WTC11 (cell line): ENCODE data around the gene ITPR2.

Source experiments
- CBFB ChIP-seq: sonication (generic); formaldehyde crosslinking; IDR thresholded peaks from 2 replicates; pipeline ENCODE4 v1.8.1; 2022; ENCODE audit warnings: mild to moderate bottlenecking, low read depth, missing genetic modification reagents
- ESRRA ChIP-seq: sonication (generic); formaldehyde crosslinking; IDR thresholded peaks from 2 replicates; pipeline ENCODE4 v1.8.1; 2022; ENCODE audit warnings: mild to moderate bottlenecking, missing genetic modification reagents, borderline replicate concordance
- ETV6 ChIP-seq: sonication (generic); formaldehyde crosslinking; IDR thresholded peaks from 2 replicates; pipeline ENCODE4 v1.8.1; 2022; ENCODE audit warnings: mild to moderate bottlenecking, missing genetic modification reagents
- MYBL2 ChIP-seq: sonication (generic); formaldehyde crosslinking; IDR thresholded peaks from 2 replicates; pipeline ENCODE4 v1.8.1; 2023; ENCODE audit warnings: mild to moderate bottlenecking, moderate library complexity, missing genetic modification reagents
- SMAD4 ChIP-seq: sonication (generic); formaldehyde crosslinking; IDR thresholded peaks from 2 replicates; pipeline ENCODE4 v1.8.0; 2022; ENCODE audit warnings: mild to moderate bottlenecking, missing genetic modification reagents
- TCF7 ChIP-seq: sonication (generic); formaldehyde crosslinking; IDR thresholded peaks from 2 replicates; pipeline ENCODE4 v1.8.0; 2022; ENCODE audit warnings: mild to moderate bottlenecking, low read depth, missing genetic modification reagents, moderate library complexity
- TF ChIP-seq, protein P1 (sequence below): fragments of 200-600 bp; IDR thresholded peaks from 2 replicates; pipeline ENCODE4 v1.8.0; 2022; ENCODE audit warnings: antibody characterized with exemption
- TF ChIP-seq, protein P2 (sequence below): sonication (generic); formaldehyde crosslinking; IDR thresholded peaks from 2 replicates; pipeline ENCODE4 v1.8.0; 2023; ENCODE audit warnings: missing genetic modification reagents, mild to moderate bottlenecking, borderline replicate concordance
- TF ChIP-seq, protein P3 (sequence below): sonication (generic); formaldehyde crosslinking; conservative IDR thresholded peaks from 2 replicates; pipeline ENCODE4 v1.8.1; 2023; ENCODE audit warnings: mild to moderate bottlenecking, low read depth, missing genetic modification reagents, moderate library complexity
- TF ChIP-seq, protein P4 (sequence below): sonication (generic); formaldehyde crosslinking; IDR thresholded peaks from 2 replicates; pipeline ENCODE4 v1.8.1; 2022; ENCODE audit warnings: low read depth, mild to moderate bottlenecking, moderate library complexity, missing genetic modification reagents, borderline replicate concordance
- TF ChIP-seq, protein P5 (sequence below): sonication (generic); formaldehyde crosslinking; IDR thresholded peaks from 2 replicates; pipeline ENCODE4 v1.8.0; 2022; ENCODE audit warnings: mild to moderate bottlenecking, missing genetic modification reagents
- TF ChIP-seq, protein P6 (sequence below): sonication (generic); formaldehyde crosslinking; IDR thresholded peaks from 2 replicates; pipeline ENCODE4 v1.8.1; 2022; ENCODE audit warnings: mild to moderate bottlenecking, moderate library complexity, missing genetic modification reagents

DNA sequence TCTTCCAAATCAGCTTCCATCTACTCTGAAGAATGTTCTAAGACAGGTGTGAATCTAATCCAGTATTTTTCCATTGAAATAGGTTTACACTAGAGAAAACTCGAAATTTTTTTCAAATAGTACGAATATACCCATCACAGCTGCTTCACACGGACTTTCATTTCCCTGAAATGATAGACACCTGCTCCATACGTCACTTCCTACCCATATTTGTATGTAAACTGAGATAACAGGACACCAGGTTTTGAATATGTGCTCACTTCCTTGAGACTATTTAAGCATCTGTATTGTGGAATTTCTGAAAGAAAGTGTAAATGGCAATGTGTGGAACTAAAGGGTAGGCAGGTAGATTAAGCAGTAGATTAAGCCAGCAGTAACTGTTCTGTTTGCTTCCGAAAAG is 13.4 kb upstream of the ITPR2 start:
- TF ChIP-seq, protein P1, sequence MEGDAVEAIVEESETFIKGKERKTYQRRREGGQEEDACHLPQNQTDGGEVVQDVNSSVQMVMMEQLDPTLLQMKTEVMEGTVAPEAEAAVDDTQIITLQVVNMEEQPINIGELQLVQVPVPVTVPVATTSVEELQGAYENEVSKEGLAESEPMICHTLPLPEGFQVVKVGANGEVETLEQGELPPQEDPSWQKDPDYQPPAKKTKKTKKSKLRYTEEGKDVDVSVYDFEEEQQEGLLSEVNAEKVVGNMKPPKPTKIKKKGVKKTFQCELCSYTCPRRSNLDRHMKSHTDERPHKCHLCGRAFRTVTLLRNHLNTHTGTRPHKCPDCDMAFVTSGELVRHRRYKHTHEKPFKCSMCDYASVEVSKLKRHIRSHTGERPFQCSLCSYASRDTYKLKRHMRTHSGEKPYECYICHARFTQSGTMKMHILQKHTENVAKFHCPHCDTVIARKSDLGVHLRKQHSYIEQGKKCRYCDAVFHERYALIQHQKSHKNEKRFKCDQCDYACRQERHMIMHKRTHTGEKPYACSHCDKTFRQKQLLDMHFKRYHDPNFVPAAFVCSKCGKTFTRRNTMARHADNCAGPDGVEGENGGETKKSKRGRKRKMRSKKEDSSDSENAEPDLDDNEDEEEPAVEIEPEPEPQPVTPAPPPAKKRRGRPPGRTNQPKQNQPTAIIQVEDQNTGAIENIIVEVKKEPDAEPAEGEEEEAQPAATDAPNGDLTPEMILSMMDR = no peak
- TF ChIP-seq SMAD4 (CRISPR knock-in tag) (no peak), CBFB (CRISPR knock-in tag) (no peak), TCF7 (no peak), MYBL2 (no peak), ETV6 (no peak), ESRRA (CRISPR knock-in tag) (no peak)
- TF ChIP-seq, protein P2, sequence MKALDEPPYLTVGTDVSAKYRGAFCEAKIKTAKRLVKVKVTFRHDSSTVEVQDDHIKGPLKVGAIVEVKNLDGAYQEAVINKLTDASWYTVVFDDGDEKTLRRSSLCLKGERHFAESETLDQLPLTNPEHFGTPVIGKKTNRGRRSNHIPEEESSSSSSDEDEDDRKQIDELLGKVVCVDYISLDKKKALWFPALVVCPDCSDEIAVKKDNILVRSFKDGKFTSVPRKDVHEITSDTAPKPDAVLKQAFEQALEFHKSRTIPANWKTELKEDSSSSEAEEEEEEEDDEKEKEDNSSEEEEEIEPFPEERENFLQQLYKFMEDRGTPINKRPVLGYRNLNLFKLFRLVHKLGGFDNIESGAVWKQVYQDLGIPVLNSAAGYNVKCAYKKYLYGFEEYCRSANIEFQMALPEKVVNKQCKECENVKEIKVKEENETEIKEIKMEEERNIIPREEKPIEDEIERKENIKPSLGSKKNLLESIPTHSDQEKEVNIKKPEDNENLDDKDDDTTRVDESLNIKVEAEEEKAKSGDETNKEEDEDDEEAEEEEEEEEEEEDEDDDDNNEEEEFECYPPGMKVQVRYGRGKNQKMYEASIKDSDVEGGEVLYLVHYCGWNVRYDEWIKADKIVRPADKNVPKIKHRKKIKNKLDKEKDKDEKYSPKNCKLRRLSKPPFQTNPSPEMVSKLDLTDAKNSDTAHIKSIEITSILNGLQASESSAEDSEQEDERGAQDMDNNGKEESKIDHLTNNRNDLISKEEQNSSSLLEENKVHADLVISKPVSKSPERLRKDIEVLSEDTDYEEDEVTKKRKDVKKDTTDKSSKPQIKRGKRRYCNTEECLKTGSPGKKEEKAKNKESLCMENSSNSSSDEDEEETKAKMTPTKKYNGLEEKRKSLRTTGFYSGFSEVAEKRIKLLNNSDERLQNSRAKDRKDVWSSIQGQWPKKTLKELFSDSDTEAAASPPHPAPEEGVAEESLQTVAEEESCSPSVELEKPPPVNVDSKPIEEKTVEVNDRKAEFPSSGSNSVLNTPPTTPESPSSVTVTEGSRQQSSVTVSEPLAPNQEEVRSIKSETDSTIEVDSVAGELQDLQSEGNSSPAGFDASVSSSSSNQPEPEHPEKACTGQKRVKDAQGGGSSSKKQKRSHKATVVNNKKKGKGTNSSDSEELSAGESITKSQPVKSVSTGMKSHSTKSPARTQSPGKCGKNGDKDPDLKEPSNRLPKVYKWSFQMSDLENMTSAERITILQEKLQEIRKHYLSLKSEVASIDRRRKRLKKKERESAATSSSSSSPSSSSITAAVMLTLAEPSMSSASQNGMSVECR (CRISPR knock-in tag) = no peak
- TF ChIP-seq, protein P3, sequence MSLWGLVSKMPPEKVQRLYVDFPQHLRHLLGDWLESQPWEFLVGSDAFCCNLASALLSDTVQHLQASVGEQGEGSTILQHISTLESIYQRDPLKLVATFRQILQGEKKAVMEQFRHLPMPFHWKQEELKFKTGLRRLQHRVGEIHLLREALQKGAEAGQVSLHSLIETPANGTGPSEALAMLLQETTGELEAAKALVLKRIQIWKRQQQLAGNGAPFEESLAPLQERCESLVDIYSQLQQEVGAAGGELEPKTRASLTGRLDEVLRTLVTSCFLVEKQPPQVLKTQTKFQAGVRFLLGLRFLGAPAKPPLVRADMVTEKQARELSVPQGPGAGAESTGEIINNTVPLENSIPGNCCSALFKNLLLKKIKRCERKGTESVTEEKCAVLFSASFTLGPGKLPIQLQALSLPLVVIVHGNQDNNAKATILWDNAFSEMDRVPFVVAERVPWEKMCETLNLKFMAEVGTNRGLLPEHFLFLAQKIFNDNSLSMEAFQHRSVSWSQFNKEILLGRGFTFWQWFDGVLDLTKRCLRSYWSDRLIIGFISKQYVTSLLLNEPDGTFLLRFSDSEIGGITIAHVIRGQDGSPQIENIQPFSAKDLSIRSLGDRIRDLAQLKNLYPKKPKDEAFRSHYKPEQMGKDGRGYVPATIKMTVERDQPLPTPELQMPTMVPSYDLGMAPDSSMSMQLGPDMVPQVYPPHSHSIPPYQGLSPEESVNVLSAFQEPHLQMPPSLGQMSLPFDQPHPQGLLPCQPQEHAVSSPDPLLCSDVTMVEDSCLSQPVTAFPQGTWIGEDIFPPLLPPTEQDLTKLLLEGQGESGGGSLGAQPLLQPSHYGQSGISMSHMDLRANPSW (CRISPR knock-in tag) = no peak
- TF ChIP-seq, protein P4, sequence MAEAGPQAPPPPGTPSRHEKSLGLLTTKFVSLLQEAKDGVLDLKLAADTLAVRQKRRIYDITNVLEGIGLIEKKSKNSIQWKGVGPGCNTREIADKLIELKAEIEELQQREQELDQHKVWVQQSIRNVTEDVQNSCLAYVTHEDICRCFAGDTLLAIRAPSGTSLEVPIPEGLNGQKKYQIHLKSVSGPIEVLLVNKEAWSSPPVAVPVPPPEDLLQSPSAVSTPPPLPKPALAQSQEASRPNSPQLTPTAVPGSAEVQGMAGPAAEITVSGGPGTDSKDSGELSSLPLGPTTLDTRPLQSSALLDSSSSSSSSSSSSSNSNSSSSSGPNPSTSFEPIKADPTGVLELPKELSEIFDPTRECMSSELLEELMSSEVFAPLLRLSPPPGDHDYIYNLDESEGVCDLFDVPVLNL (CRISPR knock-in tag) = no peak
- TF ChIP-seq, protein P5, sequence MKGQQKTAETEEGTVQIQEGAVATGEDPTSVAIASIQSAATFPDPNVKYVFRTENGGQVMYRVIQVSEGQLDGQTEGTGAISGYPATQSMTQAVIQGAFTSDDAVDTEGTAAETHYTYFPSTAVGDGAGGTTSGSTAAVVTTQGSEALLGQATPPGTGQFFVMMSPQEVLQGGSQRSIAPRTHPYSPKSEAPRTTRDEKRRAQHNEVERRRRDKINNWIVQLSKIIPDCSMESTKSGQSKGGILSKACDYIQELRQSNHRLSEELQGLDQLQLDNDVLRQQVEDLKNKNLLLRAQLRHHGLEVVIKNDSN (CRISPR knock-in tag) = no peak
- TF ChIP-seq, protein P6, sequence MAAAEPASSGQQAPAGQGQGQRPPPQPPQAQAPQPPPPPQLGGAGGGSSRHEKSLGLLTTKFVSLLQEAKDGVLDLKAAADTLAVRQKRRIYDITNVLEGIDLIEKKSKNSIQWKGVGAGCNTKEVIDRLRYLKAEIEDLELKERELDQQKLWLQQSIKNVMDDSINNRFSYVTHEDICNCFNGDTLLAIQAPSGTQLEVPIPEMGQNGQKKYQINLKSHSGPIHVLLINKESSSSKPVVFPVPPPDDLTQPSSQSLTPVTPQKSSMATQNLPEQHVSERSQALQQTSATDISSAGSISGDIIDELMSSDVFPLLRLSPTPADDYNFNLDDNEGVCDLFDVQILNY = no peak
